Mesenchymal stem cell (in vitro differentiated cells and primary cell): Measurements from ENCODE around the gene SMIM13.
A peak's percentile ranks its signal among the peaks of the same experiment; 100 is the strongest.

ENCODE experiments used
- DNase-seq: peaks from one replicate; pipeline ENCODE4 v3.0.0-alpha.2; 2013
- H2AFZ ChIP-seq: one replicate; pipeline ENCODE4 v1.6.1; 2013; ENCODE audit warnings: low read depth, mild to moderate bottlenecking, control low read depth, inconsistent platforms, low read length, moderate library complexity
- H2AK5ac ChIP-seq: 2 replicates; pipeline ENCODE4 v1.6.1; 2013; ENCODE audit warnings: low read length, moderate library complexity, mild to moderate bottlenecking, inconsistent platforms; ENCODE audit not compliant: severe bottlenecking
- H2BK120ac ChIP-seq: one replicate; pipeline ENCODE4 v1.6.1; 2013; ENCODE audit warnings: low read depth, mild to moderate bottlenecking, inconsistent platforms, low read length, moderate library complexity
- H2BK12ac ChIP-seq, 2 experiments: one replicate each; pipeline ENCODE4 v1.6.1; 2013; ENCODE audit warnings: inconsistent platforms in 2 of 2, low read length in 2 of 2, mild to moderate bottlenecking in 2 of 2, moderate library complexity in 2 of 2, control low read depth in 1 of 2
- H2BK15ac ChIP-seq: one replicate; pipeline ENCODE4 v1.6.1; 2013; ENCODE audit warnings: mild to moderate bottlenecking, low read depth, inconsistent platforms; ENCODE audit not compliant: poor library complexity, severe bottlenecking
- H2BK5ac ChIP-seq: 2 replicates; pipeline ENCODE4 v1.6.1; 2013; ENCODE audit warnings: low read depth, mild to moderate bottlenecking, low read length, control low read depth, inconsistent platforms; ENCODE audit not compliant: poor library complexity, severe bottlenecking
- H3K14ac ChIP-seq, 2 experiments: one replicate each; pipeline ENCODE4 v1.6.1; 2013; ENCODE audit warnings: inconsistent platforms in 2 of 2, low read length in 2 of 2, control low read depth in 1 of 2, mild to moderate bottlenecking in 1 of 2, moderate library complexity in 1 of 2
- H3K18ac ChIP-seq, 2 experiments: one replicate each; pipeline ENCODE4 v1.6.1; 2013; ENCODE audit warnings: inconsistent platforms in 2 of 2, low read length in 2 of 2, control low read depth in 1 of 2, low read depth in 1 of 2, mild to moderate bottlenecking in 1 of 2
- H3K23ac ChIP-seq, 2 experiments: one replicate each; pipeline ENCODE4 v1.6.1; 2013; ENCODE audit warnings: inconsistent platforms in 2 of 2, low read length in 2 of 2, mild to moderate bottlenecking in 2 of 2, moderate library complexity in 2 of 2, control low read depth in 1 of 2
- H3K27ac ChIP-seq: 2 replicates; pipeline ENCODE4 v1.5.1; 2013; ENCODE audit warnings: mild to moderate bottlenecking, moderate library complexity, low read length, control low read depth, inconsistent platforms; ENCODE audit not compliant: poor library complexity, severe bottlenecking
- H3K27me3 ChIP-seq, 2 experiments: 2 replicates each; pipeline versions ENCODE4 v1.6.1 to v1.7.0; 2013; ENCODE audit warnings: low read length in 2 of 2, mild to moderate bottlenecking in 2 of 2, moderate library complexity in 2 of 2, control low read depth in 1 of 2, inconsistent platforms in 1 of 2; ENCODE audit not compliant: control insufficient read depth in 1 of 2, insufficient read depth in 1 of 2
- H3K36me3 ChIP-seq, 2 experiments: 2 replicates each; pipeline versions ENCODE4 v1.6.1 to v1.7.0; 2013; ENCODE audit warnings: low read length in 2 of 2, control low read depth in 1 of 2, inconsistent platforms in 1 of 2, low read depth in 1 of 2, mild to moderate bottlenecking in 1 of 2; ENCODE audit not compliant: insufficient read depth in 2 of 2, control insufficient read depth in 1 of 2
- H3K4ac ChIP-seq, 2 experiments: one replicate each; pipeline ENCODE4 v1.6.1; 2013; ENCODE audit warnings: inconsistent platforms in 2 of 2, low read length in 2 of 2, mild to moderate bottlenecking in 2 of 2, moderate library complexity in 2 of 2, control low read depth in 1 of 2, low read depth in 1 of 2
- H3K4me1 ChIP-seq: 2 replicates; pipeline ENCODE4 v1.6.1; 2013; ENCODE audit warnings: low read depth, low read length, control low read depth; ENCODE audit not compliant: control insufficient read depth, insufficient read depth
- H3K4me2 ChIP-seq: 2 replicates; pipeline ENCODE4 v1.6.1; 2013; ENCODE audit warnings: low read length, mild to moderate bottlenecking, inconsistent platforms; ENCODE audit not compliant: poor library complexity, severe bottlenecking
- H3K4me3 ChIP-seq, 2 experiments: 2 replicates each; pipeline versions ENCODE4 v1.5.1 to v1.7.0; 2013; ENCODE audit warnings: low read length in 2 of 2, mild to moderate bottlenecking in 2 of 2, control low read depth in 1 of 2, low read depth in 1 of 2; ENCODE audit not compliant: insufficient read depth in 1 of 2
- H3K79me1 ChIP-seq: replicated peaks from 2 replicates; pipeline ENCODE4 v1.6.1; 2013; ENCODE audit warnings: mild to moderate bottlenecking, control low read depth, low read length, inconsistent platforms; ENCODE audit not compliant: poor library complexity, severe bottlenecking
- H3K9ac ChIP-seq: 2 replicates; pipeline ENCODE4 v1.7.0; 2013; ENCODE audit warnings: mild to moderate bottlenecking, low read length, moderate library complexity
- H3K9me3 ChIP-seq: 2 replicates; pipeline ENCODE4 v1.7.0; 2013; ENCODE audit warnings: mild to moderate bottlenecking, low read length; ENCODE audit not compliant: control insufficient read depth
- H4K8ac ChIP-seq: one replicate; pipeline ENCODE4 v1.6.1; 2013; ENCODE audit warnings: inconsistent platforms, mild to moderate bottlenecking, low read length, moderate library complexity
- H4K91ac ChIP-seq: one replicate; pipeline ENCODE4 v1.6.1; 2013; ENCODE audit warnings: mild to moderate bottlenecking, low read length, inconsistent platforms
- WGBS: methylation state at CpG from one replicate; pipeline ENCODE4 v1.1.7; 2013; ENCODE audit warnings: mixed read lengths; 5-methylcytosine and 5-hydroxymethylcytosine counted together

The SMIM13 gene

GRCh38 chr6:11080296-11080695, 13.3 kb upstream of the SMIM13 start:
- no peak overlapping the region for H3K23ac ChIP-seq
- H3K4me3 ChIP-seq: no peak overlapping the region
- H3K27ac ChIP-seq: no peak overlapping the region
- H4K8ac ChIP-seq: no peak overlapping the region
- no peaks in the 10 kb centered on the region for H3K79me1 ChIP-seq
- no peaks in the 10 kb centered on the region for H3K9me3 ChIP-seq
- H3K4ac ChIP-seq: no peak overlapping the region
- no peaks in the 10 kb centered on the region for H3K4me1 ChIP-seq
- no peak overlapping the region for H3K18ac ChIP-seq
- H3K14ac ChIP-seq: no peak overlapping the region
- H4K91ac ChIP-seq: no peak overlapping the region
- no peak overlapping the region for H2BK120ac ChIP-seq
- WGBS: 95% methylated on average over 3 of the region's 3 CpGs
- no peak overlapping the region for H3K4me2 ChIP-seq
- H2BK15ac ChIP-seq: no peak overlapping the region
- no peak overlapping the region for H2AK5ac ChIP-seq
- H3K36me3 ChIP-seq: no peaks in the 10 kb centered on the region
- no peak overlapping the region for H3K9ac ChIP-seq
- H3K27me3 ChIP-seq: no peaks in the 10 kb centered on the region
- no peak overlapping the region for H2BK5ac ChIP-seq
- H2BK12ac ChIP-seq: no peak overlapping the region
- H2AFZ ChIP-seq: no peak overlapping the region
- no peak for DNase-seq

- no peaks in the 10 kb centered on the region for H3K27me3 ChIP-seq
- H3K4me1 ChIP-seq: peaks cover 3% of the 10 kb centered on the region
- 14% methylated on average over 3 of the region's 4 CpGs for WGBS
- H3K9me3 ChIP-seq: no peaks in the 10 kb centered on the region
- H2BK12ac ChIP-seq: no peak overlapping the region
- no peaks in the 10 kb centered on the region for H3K36me3 ChIP-seq
- no peak overlapping the region for H2BK120ac ChIP-seq
- DNase-seq: peak; percentile 72
- H3K4ac ChIP-seq: no peak overlapping the region
- no peak overlapping the region for H2AK5ac ChIP-seq
- no peak overlapping the region for H3K4me2 ChIP-seq
- H3K18ac ChIP-seq: no peak overlapping the region
- H3K14ac ChIP-seq: no peak overlapping the region
- H2BK5ac ChIP-seq: no peak overlapping the region
- no peak overlapping the region for H2BK15ac ChIP-seq
- no peaks in the 10 kb centered on the region for H3K79me1 ChIP-seq
- H4K91ac ChIP-seq: no peak overlapping the region
- no peak overlapping the region for H3K27ac ChIP-seq
- no peak overlapping the region for H4K8ac ChIP-seq
- H2AFZ ChIP-seq: no peak overlapping the region
- H3K4me3 ChIP-seq: no peak overlapping the region
- H3K23ac ChIP-seq: no peak overlapping the region
- H3K9ac ChIP-seq: no peak overlapping the region
These were observed 10.1 kb upstream of the SMIM13 start for GRCh38 chr6:11083491-11083890.

GRCh38 chr6:11083956-11084355, 9.7 kb upstream of the SMIM13 start:
- WGBS: 94% methylated on average over 5 of the region's 5 CpGs
- Histone ChIP-seq H3K27me3 (no peaks in the 10 kb centered on the region), H2AFZ (no peak overlapping the region), H3K9me3 (no peaks in the 10 kb centered on the region), H4K91ac (no peak overlapping the region), H3K4me2 (no peak overlapping the region), H3K18ac (no peak overlapping the region), H2BK15ac (no peak overlapping the region), H2BK12ac (no peak overlapping the region), H3K14ac (no peak overlapping the region), H3K23ac (no peak overlapping the region), H3K4me1 (peaks cover 3% of the 10 kb centered on the region), H2BK5ac (no peak overlapping the region), H3K9ac (no peak overlapping the region), H3K4me3 (no peak overlapping the region), H3K27ac (no peak overlapping the region), H2AK5ac (no peak overlapping the region), H2BK120ac (no peak overlapping the region), H3K36me3 (no peaks in the 10 kb centered on the region), H3K79me1 (no peaks in the 10 kb centered on the region), H3K4ac (no peak overlapping the region), H4K8ac (no peak overlapping the region)
- DNase-seq: no peak

- Histone ChIP-seq H3K4ac (no peak overlapping the region), H3K4me1 (peaks cover 3% of the 10 kb centered on the region), H4K91ac (no peak overlapping the region), H3K27me3 (no peaks in the 10 kb centered on the region), H2AFZ (no peak overlapping the region), H3K14ac (no peak overlapping the region), H3K79me1 (no peaks in the 10 kb centered on the region), H2BK5ac (no peak overlapping the region), H3K27ac (peak overlapping the region; percentile 54), H3K4me2 (no peak overlapping the region), H3K18ac (no peak overlapping the region), H2AK5ac (no peak overlapping the region), H3K36me3 (no peaks in the 10 kb centered on the region), H3K9ac (no peak overlapping the region), H3K4me3 (no peak overlapping the region), H2BK120ac (no peak overlapping the region), H2BK15ac (no peak overlapping the region), H2BK12ac (no peak overlapping the region), H3K9me3 (no peaks in the 10 kb centered on the region), H3K23ac (no peak overlapping the region), H4K8ac (no peak overlapping the region)
- WGBS: 0% methylated on average over 1 of the region's 3 CpGs
- DNase-seq: peak; percentile 57
These were observed 7.7 kb upstream of the SMIM13 start for GRCh38 chr6:11085758-11086435.
